Sigmoid colon (tissue), 4 donors: ENCODE data around the gene EHBP1L1.

Experiments used
- CTCF ChIP-seq, 4 experiments: fragments of 450-650 bp in 3 of 4; fragments of 200-600 bp in 1 of 4; IDR thresholded peaks; one replicate each; pipeline ENCODE4 v1.5.1; 2016 to 2019; ENCODE audit warnings: antibody characterized with exemption in 4 of 4, mild to moderate bottlenecking in 3 of 4, moderate library complexity in 2 of 4
- EP300 ChIP-seq, 4 donors: sonication (generic); formaldehyde crosslinking; IDR thresholded peaks; one replicate each; pipeline ENCODE4 v1.6.1; 2017; ENCODE audit warnings: antibody characterized with exemption in 4 of 4
- POLR2A ChIP-seq, 2 donors: fragments of 450-650 bp; IDR thresholded peaks; one replicate each; pipeline ENCODE4 v1.6.1; 2016; ENCODE audit warnings: antibody characterized with exemption in 2 of 2, mild to moderate bottlenecking in 2 of 2, moderate library complexity in 2 of 2
- POLR2AphosphoS5 ChIP-seq, 4 donors: sonication (generic); formaldehyde crosslinking; IDR thresholded peaks; one replicate each; pipeline ENCODE4 v1.6.1; 2017; ENCODE audit warnings: antibody characterized with exemption in 4 of 4

GRCh38 chr11:65537296-65537597 is 38.6 kb upstream of the EHBP1L1 start:
- TF ChIP-seq CTCF (IDR thresholded peaks at IDR 0.05): no peak
- no peak for TF ChIP-seq POLR2A (IDR thresholded peaks at IDR 0.05)
- TF ChIP-seq EP300 (IDR thresholded peaks at IDR 0.05): no peak
- TF ChIP-seq POLR2AphosphoS5 (IDR thresholded peaks at IDR 0.05): no peak
